ENCODE measurements around the gene UNKL.

DNA sequence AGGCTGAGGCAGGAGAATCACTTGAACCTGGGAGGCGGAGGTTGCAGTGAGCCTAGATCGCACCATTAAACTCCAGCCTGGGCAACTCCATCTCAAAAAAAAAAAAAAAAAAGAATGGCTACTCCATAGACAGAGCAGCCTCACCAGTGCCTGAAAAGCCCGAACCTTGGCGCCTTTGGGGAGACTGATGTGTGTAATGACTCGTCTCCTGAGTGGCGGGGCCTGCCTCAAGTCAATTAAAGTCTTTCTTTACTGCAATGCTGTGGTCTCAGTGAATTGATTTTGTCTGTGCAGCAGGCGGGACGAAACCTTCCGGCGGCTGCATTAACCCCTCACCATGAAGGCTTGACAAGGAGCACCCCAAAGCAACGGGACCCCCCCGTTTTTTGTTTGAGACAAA, 9.5 kb upstream of the UNKL start:
- TF ChIP-seq POLR2A (IDR thresholded peaks at IDR 0.05) = no peak
- TF ChIP-seq, protein P1, sequence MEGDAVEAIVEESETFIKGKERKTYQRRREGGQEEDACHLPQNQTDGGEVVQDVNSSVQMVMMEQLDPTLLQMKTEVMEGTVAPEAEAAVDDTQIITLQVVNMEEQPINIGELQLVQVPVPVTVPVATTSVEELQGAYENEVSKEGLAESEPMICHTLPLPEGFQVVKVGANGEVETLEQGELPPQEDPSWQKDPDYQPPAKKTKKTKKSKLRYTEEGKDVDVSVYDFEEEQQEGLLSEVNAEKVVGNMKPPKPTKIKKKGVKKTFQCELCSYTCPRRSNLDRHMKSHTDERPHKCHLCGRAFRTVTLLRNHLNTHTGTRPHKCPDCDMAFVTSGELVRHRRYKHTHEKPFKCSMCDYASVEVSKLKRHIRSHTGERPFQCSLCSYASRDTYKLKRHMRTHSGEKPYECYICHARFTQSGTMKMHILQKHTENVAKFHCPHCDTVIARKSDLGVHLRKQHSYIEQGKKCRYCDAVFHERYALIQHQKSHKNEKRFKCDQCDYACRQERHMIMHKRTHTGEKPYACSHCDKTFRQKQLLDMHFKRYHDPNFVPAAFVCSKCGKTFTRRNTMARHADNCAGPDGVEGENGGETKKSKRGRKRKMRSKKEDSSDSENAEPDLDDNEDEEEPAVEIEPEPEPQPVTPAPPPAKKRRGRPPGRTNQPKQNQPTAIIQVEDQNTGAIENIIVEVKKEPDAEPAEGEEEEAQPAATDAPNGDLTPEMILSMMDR (IDR thresholded peaks at IDR 0.05) = no peak
